Measurements from ENCODE around the gene CEMIP2. TPM values are rescaled to one million over a fixed set of nuclear protein-coding genes. Genes with fewer than 3 reads are reported as not detected.

The CEMIP2 gene
- total and polyA plus RNA-seq, 2 of the 13 experiments (the other 11 are each of a cell fraction or from before 2014, with no cell fraction given) = 94.3 to 128 TPM

DNA sequence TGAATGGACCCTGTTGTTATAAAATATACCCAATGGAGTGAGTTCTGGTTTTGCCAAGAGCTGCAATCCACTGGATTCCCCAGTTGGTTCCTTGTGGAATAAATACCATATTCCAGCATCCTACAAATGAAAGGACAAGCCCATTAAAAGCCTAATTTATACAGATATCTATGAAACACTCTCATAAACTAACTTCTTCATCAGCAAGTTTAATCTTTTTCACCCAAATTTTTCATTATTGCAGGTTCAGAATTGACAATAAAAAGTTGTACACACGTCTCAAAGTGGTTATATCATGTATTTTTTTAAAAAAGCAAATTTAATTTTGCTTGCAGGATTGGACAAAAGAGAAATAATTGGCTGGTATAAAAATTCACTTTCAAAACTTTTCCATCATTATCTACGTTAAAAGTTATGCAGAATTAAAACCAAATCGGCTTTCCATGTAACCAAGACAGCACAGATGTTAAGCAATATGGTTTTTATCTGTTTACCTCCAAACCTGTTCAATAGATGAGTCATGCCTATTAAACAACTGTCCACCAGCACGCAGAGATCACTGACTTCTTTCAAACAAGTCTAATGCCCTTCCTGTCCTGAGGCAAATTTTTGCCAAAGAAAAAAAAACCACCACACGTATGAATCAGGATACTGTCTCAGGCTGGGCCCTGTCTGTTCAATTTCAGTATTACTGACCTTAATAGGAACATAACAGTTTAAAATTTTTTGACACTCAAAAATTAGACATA, 42.5 kb downstream of the CEMIP2 start (continued):
- TF ChIP-seq THRA (CRISPR knock-in tag; IDR thresholded peaks at IDR 0.05; ENCODE audit: borderline replicate concordance) (peak; percentile 75), DRAP1 (CRISPR knock-in tag; IDR thresholded peaks at IDR 0.05) (peak; percentile 64), ZFP36L1 (CRISPR knock-in tag; IDR thresholded peaks at IDR 0.05) (peak; percentile 33; the same call in 1 of the 2 replicates), ZNF816 (CRISPR knock-in tag; IDR thresholded peaks at IDR 0.05; ENCODE audit: borderline replicate concordance) (no peak; the same call in 1 of the 2 replicates), CEBPG (CRISPR knock-in tag; IDR thresholded peaks at IDR 0.05) (peak; percentile 98), RBM39 (IDR thresholded peaks at IDR 0.05; ENCODE audit: low read depth, low read length, poor library complexity, severe bottlenecking) (no peak), ZNF20 (CRISPR knock-in tag; IDR thresholded peaks at IDR 0.05) (no peak), ZNF552 (CRISPR knock-in tag; IDR thresholded peaks at IDR 0.05; ENCODE audit: borderline replicate concordance) (no peak), SMYD3 (CRISPR knock-in tag; IDR thresholded peaks at IDR 0.05) (no peak), ZNF646 (CRISPR knock-in tag; IDR thresholded peaks at IDR 0.05) (no peak), MEIS2 (CRISPR knock-in tag; IDR thresholded peaks at IDR 0.05) (no peak), DNMT1 (CRISPR knock-in tag; IDR thresholded peaks at IDR 0.05) (no peak), CCDC6 (CRISPR knock-in tag; IDR thresholded peaks at IDR 0.05) (peak; percentile 25; the same call in 1 of the 2 replicates), ZNF383 (CRISPR knock-in tag; IDR thresholded peaks at IDR 0.05; ENCODE audit: borderline replicate concordance) (no peak), ZNF788 (CRISPR knock-in tag; IDR thresholded peaks at IDR 0.05; ENCODE audit: borderline replicate concordance) (no peak), MXD1 (CRISPR knock-in tag; IDR thresholded peaks at IDR 0.05) (no peak), KLF13 (CRISPR knock-in tag; IDR thresholded peaks at IDR 0.05) (no peak)
- TF ChIP-seq, protein P1, sequence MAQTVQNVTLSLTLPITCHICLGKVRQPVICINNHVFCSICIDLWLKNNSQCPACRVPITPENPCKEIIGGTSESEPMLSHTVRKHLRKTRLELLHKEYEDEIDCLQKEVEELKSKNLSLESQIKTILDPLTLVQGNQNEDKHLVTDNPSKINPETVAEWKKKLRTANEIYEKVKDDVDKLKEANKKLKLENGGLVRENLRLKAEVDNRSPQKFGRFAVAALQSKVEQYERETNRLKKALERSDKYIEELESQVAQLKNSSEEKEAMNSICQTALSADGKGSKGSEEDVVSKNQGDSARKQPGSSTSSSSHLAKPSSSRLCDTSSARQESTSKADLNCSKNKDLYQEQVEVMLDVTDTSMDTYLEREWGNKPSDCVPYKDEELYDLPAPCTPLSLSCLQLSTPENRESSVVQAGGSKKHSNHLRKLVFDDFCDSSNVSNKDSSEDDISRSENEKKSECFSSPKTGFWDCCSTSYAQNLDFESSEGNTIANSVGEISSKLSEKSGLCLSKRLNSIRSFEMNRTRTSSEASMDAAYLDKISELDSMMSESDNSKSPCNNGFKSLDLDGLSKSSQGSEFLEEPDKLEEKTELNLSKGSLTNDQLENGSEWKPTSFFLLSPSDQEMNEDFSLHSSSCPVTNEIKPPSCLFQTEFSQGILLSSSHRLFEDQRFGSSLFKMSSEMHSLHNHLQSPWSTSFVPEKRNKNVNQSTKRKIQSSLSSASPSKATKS (CRISPR knock-in tag; IDR thresholded peaks at IDR 0.05) = no peak
